Peyer's patch (tissue), 4 donors: Measurements from ENCODE around the gene PHF3. TPM values are rescaled to one million over a fixed set of nuclear protein-coding genes. Genes with fewer than 3 reads are reported as not detected.
"Not testable (repeated sequence)": the region's sequence is repeated elsewhere in the genome, so short reads cannot be mapped to it uniquely, and the experiment has no call there.

Source experiments
- DNase-seq, 3 donors: peaks; one replicate each; pipeline ENCODE4 v3.0.0-alpha.2; 2017 to 2019
- H3K27ac ChIP-seq, 4 donors: fragments of 200-600 bp; sonication (generic); one replicate each; pipeline ENCODE4 v1.5.1; 2016 to 2019
- H3K27me3 ChIP-seq, 2 donors: fragments of 200-600 bp; sonication (generic); one replicate each; pipeline ENCODE4 v1.5.1; 2019
- H3K36me3 ChIP-seq, 3 donors: fragments of 200-600 bp; sonication (generic); one replicate each; pipeline ENCODE4 v1.5.1; 2016 to 2019
- H3K4me1 ChIP-seq, 4 donors: fragments of 200-600 bp; sonication (generic); one replicate each; pipeline ENCODE4 v1.5.1; 2016 to 2019
- H3K4me3 ChIP-seq, 4 donors: fragments of 200-600 bp; sonication (generic); 1 replicate in 3 of 4; 2 replicates in 1 of 4; pipeline ENCODE4 v1.5.1; 2016 to 2019; ENCODE audit warnings: mild to moderate bottlenecking in 1 of 4
- H3K9me3 ChIP-seq, 4 donors: fragments of 200-600 bp; sonication (generic); one replicate each; pipeline ENCODE4 v1.5.1; 2016 to 2019; ENCODE audit warnings: mild to moderate bottlenecking in 1 of 4
- CTCF ChIP-seq, 6 experiments: fragments of 450-650 bp in 4 of 6; fragments of 200-600 bp in 2 of 6; sonication (generic) in 1 of 6; IDR thresholded peaks; one replicate each; pipeline ENCODE4 v1.5.1; 2017 to 2019; ENCODE audit warnings: antibody characterized with exemption in 6 of 6, mild to moderate bottlenecking in 3 of 6, moderate library complexity in 1 of 6
- POLR2A ChIP-seq, 2 donors: fragments of 450-650 bp; IDR thresholded peaks; one replicate each; pipeline ENCODE4 v1.5.1; 2017; ENCODE audit warnings: antibody characterized with exemption in 2 of 2, mild to moderate bottlenecking in 2 of 2, moderate library complexity in 2 of 2
- total RNA-seq, 4 donors: library from RNA; depleted of rRNA; stranded (reverse); fragments of >200 nt; gene quantifications; one replicate each; pipeline ENCODE4 v1.1.0, GENCODE V29; 2016

Gene PHF3
- total RNA-seq, 4 donors from 2014 or later = 62.1 to 150 (median 78.2) TPM

DNA sequence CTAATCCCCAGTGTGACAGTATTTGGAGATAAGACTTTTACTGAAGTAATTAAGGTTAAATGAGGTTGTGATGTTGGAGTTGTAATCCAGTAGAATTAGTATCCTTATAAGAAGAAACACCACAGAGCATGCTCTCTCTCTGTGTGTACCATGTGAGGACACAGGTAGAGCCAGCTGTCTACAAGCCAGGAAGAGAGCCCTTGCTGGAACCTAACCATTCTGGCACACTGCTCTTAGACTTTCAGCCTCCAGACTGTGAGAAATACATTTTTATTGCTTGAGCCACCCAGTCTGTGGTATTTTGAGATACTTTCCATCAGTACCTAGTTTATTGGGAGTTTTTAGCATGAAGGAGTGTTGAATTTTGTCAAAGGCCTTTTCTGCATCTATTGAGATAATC, 110.2 kb downstream of the PHF3 start:
- Histone ChIP-seq H3K4me1 (no peaks in the 10 kb centered on the region), H3K9me3 (no peaks in the 10 kb centered on the region), H3K27me3 (no peaks in the 10 kb centered on the region), H3K36me3 (no peaks in the 10 kb centered on the region), H3K4me3 (no peak overlapping the region), H3K27ac (no peak overlapping the region)
- no peak for DNase-seq
- TF ChIP-seq CTCF (IDR thresholded peaks at IDR 0.05) (no peak), POLR2A (IDR thresholded peaks at IDR 0.05) (no peak)

DNA sequence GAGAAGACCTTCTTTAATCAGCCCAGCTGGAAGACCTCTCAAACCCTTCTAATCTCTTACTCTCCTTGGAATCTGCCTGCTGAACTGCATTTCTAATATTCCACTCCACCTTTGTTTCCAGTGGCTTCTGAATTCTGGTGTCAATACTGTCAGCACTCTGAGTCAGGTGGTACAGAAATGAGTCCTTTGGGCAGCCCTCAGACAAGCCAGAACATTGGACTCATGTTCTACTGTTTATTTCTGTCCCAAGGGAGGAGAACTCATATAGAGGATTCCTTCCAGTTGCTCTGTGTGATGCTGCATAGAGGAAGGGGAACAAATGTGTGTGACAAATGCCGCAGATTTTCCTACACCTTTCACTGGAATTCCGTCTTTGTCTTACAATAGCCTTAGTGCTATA, 114.8 kb downstream of the PHF3 start:
- no peaks in the 10 kb centered on the region for H3K9me3 ChIP-seq
- no peak overlapping the region for H3K4me3 ChIP-seq
- no peaks in the 10 kb centered on the region for H3K4me1 ChIP-seq
- no peak for DNase-seq
- TF ChIP-seq CTCF (IDR thresholded peaks at IDR 0.05) (no peak), POLR2A (IDR thresholded peaks at IDR 0.05) (no peak)
- H3K27ac ChIP-seq = no peak overlapping the region
- H3K27me3 ChIP-seq = no peaks in the 10 kb centered on the region
- no peaks in the 10 kb centered on the region for H3K36me3 ChIP-seq

GRCh38 chr6:63757275-63757674, 121.7 kb downstream of the PHF3 start:
- not testable (repeated sequence) for DNase-seq, H3K27ac ChIP-seq, H3K4me3 ChIP-seq, H3K9me3 ChIP-seq, H3K4me1 ChIP-seq, H3K36me3 ChIP-seq, H3K27me3 ChIP-seq

GRCh38 chr6:63757826-63758225, 122.2 kb downstream of the PHF3 start:
- Histone ChIP-seq H3K4me3 (no peak overlapping the region), H3K9me3 (peaks cover 0 to 7% (median 0%) of the 10 kb centered on the region in 4 donors), H3K4me1 (no peaks in the 10 kb centered on the region), H3K36me3 (no peaks in the 10 kb centered on the region), H3K27me3 (no peaks in the 10 kb centered on the region), H3K27ac (no peak overlapping the region)
- TF ChIP-seq CTCF (IDR thresholded peaks at IDR 0.05) = no peak
- no peak for TF ChIP-seq POLR2A (IDR thresholded peaks at IDR 0.05)
- DNase-seq = no peak

DNA sequence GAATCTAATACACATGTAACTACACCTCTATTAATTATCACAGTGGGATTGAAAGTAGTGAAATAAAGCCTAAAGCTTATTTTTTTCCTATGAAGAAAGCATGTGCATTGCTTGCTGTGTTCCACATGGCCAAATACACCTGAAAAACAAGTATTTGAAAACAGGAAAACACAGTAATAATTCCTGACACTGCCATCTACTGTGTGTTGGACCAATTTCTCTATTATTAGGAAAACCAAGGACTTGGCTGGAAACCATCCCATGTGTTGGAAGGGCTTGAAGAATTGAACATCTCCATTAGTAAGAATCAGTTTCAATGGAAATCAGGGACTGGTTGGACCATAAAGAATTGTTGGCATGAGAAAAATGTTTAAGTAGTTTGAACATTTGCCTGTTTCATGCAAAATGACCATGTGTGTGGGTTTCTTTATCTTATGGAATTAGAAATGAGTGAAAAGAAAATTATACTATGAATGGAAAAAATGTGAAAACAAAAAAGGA, 124.1 kb downstream of the PHF3 start:
- no peaks in the 10 kb centered on the region for H3K36me3 ChIP-seq
- TF ChIP-seq POLR2A (IDR thresholded peaks at IDR 0.05) = no peak
- TF ChIP-seq CTCF (IDR thresholded peaks at IDR 0.05) = no peak
- H3K4me1 ChIP-seq = no peaks in the 10 kb centered on the region
- H3K27ac ChIP-seq = no peak overlapping the region
- H3K27me3 ChIP-seq = no peaks in the 10 kb centered on the region
- H3K4me3 ChIP-seq = no peak overlapping the region
- peaks cover 0 to 7% (median 0%) of the 10 kb centered on the region in 4 donors for H3K9me3 ChIP-seq
- no peak for DNase-seq

DNA sequence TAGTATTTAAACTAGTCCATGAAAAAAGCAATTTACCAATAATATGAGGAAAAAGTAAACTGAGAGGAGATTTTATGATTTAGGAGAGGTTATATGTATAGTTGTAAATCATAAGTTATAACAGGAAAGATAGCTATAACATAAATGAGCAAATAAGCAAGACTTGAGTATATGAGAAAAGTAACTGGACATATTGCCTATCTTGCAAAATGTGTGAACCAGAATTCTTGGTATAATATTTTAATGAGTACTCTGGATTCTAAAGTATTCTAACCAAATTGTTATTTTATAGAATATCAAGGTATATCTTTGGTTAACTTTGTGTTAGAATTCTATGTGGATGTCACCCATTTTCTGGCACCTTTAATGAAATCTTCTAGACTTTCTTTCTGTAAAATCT, 124.6 kb downstream of the PHF3 start:
- DNase-seq = no peak
- H3K36me3 ChIP-seq = no peaks in the 10 kb centered on the region
- no peaks in the 10 kb centered on the region for H3K27me3 ChIP-seq
- TF ChIP-seq POLR2A (IDR thresholded peaks at IDR 0.05) (no peak), CTCF (IDR thresholded peaks at IDR 0.05) (no peak)
- H3K4me3 ChIP-seq = no peak overlapping the region
- peaks cover 0 to 7% (median 0%) of the 10 kb centered on the region in 4 donors for H3K9me3 ChIP-seq
- H3K27ac ChIP-seq = no peak overlapping the region
- no peaks in the 10 kb centered on the region for H3K4me1 ChIP-seq
